MCF 10A (cell line): ENCODE data around the gene PI16. TPM values are rescaled to one million over a fixed set of nuclear protein-coding genes. Genes with fewer than 3 reads are reported as not detected.
"Not testable (repeated sequence)": the region's sequence is repeated elsewhere in the genome, so short reads cannot be mapped to it uniquely, and the experiment has no call there.

Experiments used
- BruUV-seq: library from RNA; stranded (reverse); fragments of 400-500 nt; replicated peaks from 2 replicates; lab custom pipeline; 2021; lab: Mats Ljungman, UMichigan
- CTCF ChIA-PET: fragments of 300-600 bp; sonication (Branson Sonifier 250); formaldehyde crosslinking; extraction: SDS; loops from one replicate; lab custom pipeline; 2021; ENCODE audit warnings: antibody characterized with exemption, inconsistent platforms; lab: Yijun Ruan, JAX
- POLR2A ChIA-PET: fragments of 300-600, 350-650 bp; sonication (Branson Sonifier 250); formaldehyde crosslinking; extraction: SDS; loops from one replicate; lab custom pipeline; 2020; ENCODE audit warnings: antibody characterized with exemption, inconsistent platforms; lab: Yijun Ruan, JAX
- DNase-seq: peaks from one replicate; pipeline ENCODE4 v3.0.0-alpha.2; 2018; ENCODE audit not compliant: unreplicated experiment
- H3K27ac Mint-ChIP-seq: one replicate; pipeline ENCODE4 v1.8.0; 2022; ENCODE audit warnings: mild to moderate bottlenecking, low read depth, mixed read lengths; ENCODE audit not compliant: unreplicated experiment
- H3K27me3 Mint-ChIP-seq: one replicate; pipeline ENCODE4 v1.8.0; 2022; ENCODE audit warnings: mixed read lengths; ENCODE audit not compliant: insufficient read depth, unreplicated experiment
- H3K36me3 Mint-ChIP-seq: one replicate; pipeline ENCODE4 v1.8.0; 2022; ENCODE audit warnings: mild to moderate bottlenecking, moderate library complexity, mixed read lengths; ENCODE audit not compliant: insufficient read depth, unreplicated experiment
- H3K4me1 Mint-ChIP-seq: one replicate; pipeline ENCODE4 v1.8.0; 2022; ENCODE audit warnings: mixed read lengths; ENCODE audit not compliant: insufficient read depth, unreplicated experiment
- H3K4me3 Mint-ChIP-seq: one replicate; pipeline ENCODE4 v1.8.0; 2022; ENCODE audit warnings: mild to moderate bottlenecking, moderate library complexity, mixed read lengths; ENCODE audit not compliant: unreplicated experiment
- H3K9me3 Mint-ChIP-seq: one replicate; pipeline ENCODE4 v1.8.0; 2022; ENCODE audit warnings: mixed read lengths; ENCODE audit not compliant: unreplicated experiment
- intact Hi-C: fragments of 100-400 bp; cut with micrococcal nuclease; formaldehyde crosslinking; loops from 2 replicates; pipeline ENCODE4 v1.14.1; 2022
- total RNA-seq: library from RNA; stranded (reverse); gene quantifications from 2 replicates; pipeline ENCODE4 v1.2.3, GENCODE V29; 2022
- TF ChIP-seq, protein P1 (sequence below): fragments of 200-600 bp; IDR thresholded peaks from one replicate; pipeline ENCODE4 v1.8.0; 2022; ENCODE audit warnings: antibody characterized with exemption, mild to moderate bottlenecking; ENCODE audit not compliant: unreplicated experiment

PI16 gene
- total RNA-seq, 1 experiment from 2014 or later = not detected

DNA sequence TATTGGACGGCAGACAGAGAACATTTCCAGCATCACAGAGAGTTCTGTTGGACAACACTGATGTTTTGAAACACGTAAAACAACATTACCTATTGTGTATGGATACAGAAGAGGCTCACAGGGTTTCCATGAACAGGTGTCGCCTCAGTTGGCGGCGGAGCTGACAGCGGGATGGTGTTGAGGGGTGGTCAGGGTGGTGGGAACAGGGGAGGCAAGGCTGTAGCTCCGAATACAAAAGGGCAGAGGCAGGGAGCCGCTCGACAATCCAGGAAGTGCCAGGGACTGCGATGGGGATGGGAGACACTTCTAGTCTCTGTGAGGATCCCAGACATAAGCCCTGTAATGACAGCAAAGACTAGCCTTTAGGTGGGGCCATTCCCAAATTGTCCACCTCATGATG lies 14.5 kb upstream of the PI16 start:
- intact Hi-C loops = no loop called here
- Mint-ChIP-seq H3K27ac (no peak overlapping the region), H3K4me1 (peaks cover 23% of the 10 kb centered on the region), H3K9me3 (no peaks in the 10 kb centered on the region), H3K27me3 (peaks cover 28% of the 10 kb centered on the region), H3K4me3 (no peak overlapping the region), H3K36me3 (peaks cover 5% of the 10 kb centered on the region)
- ChIA-PET CTCF (interaction anchor here (0.6 kb wide), 1 partner anchor 91 kb away, joined by 3 read pairs; no protein-coding TSS in a partner anchor), POLR2A (no interaction called here)
- BruUV-seq = no TSS peak
- TF ChIP-seq, protein P1, sequence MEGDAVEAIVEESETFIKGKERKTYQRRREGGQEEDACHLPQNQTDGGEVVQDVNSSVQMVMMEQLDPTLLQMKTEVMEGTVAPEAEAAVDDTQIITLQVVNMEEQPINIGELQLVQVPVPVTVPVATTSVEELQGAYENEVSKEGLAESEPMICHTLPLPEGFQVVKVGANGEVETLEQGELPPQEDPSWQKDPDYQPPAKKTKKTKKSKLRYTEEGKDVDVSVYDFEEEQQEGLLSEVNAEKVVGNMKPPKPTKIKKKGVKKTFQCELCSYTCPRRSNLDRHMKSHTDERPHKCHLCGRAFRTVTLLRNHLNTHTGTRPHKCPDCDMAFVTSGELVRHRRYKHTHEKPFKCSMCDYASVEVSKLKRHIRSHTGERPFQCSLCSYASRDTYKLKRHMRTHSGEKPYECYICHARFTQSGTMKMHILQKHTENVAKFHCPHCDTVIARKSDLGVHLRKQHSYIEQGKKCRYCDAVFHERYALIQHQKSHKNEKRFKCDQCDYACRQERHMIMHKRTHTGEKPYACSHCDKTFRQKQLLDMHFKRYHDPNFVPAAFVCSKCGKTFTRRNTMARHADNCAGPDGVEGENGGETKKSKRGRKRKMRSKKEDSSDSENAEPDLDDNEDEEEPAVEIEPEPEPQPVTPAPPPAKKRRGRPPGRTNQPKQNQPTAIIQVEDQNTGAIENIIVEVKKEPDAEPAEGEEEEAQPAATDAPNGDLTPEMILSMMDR = no peak
- no peak for DNase-seq

GRCh38 chr6:36941561-36941960 lies 13.0 kb upstream of the PI16 start:
- H3K36me3 Mint-ChIP-seq, H3K4me1 Mint-ChIP-seq, H3K9me3 Mint-ChIP-seq, intact Hi-C loops, H3K27ac Mint-ChIP-seq, POLR2A ChIA-PET, BruUV-seq, CTCF ChIA-PET, H3K4me3 Mint-ChIP-seq, DNase-seq: not testable (repeated sequence)
- H3K27me3 Mint-ChIP-seq = peaks cover 28% of the 10 kb centered on the region

DNA sequence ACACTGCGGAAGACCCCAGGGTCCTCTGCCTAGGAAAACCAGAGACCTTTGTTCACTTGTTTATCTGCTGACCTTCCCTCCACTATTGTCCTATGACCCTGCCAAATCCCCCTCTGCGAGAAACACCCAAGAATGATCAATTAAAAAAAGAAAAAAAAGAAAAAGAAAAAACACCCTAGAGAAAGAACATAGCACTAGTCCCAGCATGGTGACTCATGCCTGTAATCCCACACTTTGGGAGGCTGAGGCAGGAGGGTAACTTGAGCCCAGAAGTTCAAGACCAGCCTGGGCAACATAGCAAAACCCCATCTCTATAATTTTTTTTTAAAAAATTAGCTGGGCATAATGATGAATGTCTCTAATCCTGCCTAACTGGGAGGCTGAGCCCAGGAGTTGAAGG lies 12.2 kb upstream of the PI16 start:
- H3K36me3 Mint-ChIP-seq, H3K27ac Mint-ChIP-seq, BruUV-seq, DNase-seq, H3K9me3 Mint-ChIP-seq, CTCF ChIA-PET, H3K4me3 Mint-ChIP-seq, intact Hi-C loops, POLR2A ChIA-PET, H3K4me1 Mint-ChIP-seq: not testable (repeated sequence)
- peaks cover 28% of the 10 kb centered on the region for H3K27me3 Mint-ChIP-seq

DNA sequence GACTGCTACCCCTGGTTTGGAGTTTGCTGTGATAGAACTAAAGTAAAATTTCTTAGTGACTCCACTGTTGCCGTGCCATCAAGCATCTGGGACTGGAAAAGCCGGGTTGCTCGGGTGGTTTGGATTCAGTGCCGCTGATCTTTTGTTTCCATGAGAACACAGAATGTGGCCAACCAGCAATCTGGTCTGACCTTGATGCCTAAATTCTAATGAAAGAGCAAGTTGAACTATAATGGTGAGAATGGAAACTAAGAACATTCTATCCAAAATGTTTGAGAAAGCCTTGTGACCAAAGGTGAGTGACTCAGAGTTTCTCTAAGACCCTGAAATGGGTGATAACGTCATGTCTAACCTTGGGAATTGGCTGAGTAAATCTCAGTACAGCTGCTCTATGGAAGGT lies 9.9 kb upstream of the PI16 start:
- Mint-ChIP-seq H3K4me1 (peaks cover 10% of the 10 kb centered on the region), H3K4me3 (no peak overlapping the region), H3K27ac (no peak overlapping the region), H3K27me3 (peaks cover 28% of the 10 kb centered on the region), H3K36me3 (no peaks in the 10 kb centered on the region), H3K9me3 (no peaks in the 10 kb centered on the region)
- DNase-seq = no peak
- no TSS peak for BruUV-seq
- ChIA-PET POLR2A (no interaction called here), CTCF (no interaction called here)
- TF ChIP-seq, protein P1 = no peak
- intact Hi-C loops = no loop called here

- BruUV-seq = no TSS peak
- DNase-seq = no peak
- Mint-ChIP-seq H3K27ac (no peak overlapping the region), H3K36me3 (no peaks in the 10 kb centered on the region), H3K4me3 (no peak overlapping the region), H3K4me1 (peaks cover 16% of the 10 kb centered on the region), H3K9me3 (no peaks in the 10 kb centered on the region), H3K27me3 (peaks cover 23% of the 10 kb centered on the region)
- ChIA-PET POLR2A (no interaction called here), CTCF (interaction anchor here (0.7 kb wide), 1 partner anchor 186 kb away, joined by 3 read pairs; no protein-coding TSS in a partner anchor)
- TF ChIP-seq, protein P1 = no peak
- intact Hi-C loops = no loop called here
These were observed 9.2 kb upstream of the PI16 start for GRCh38 chr6:36945301-36945700.
